Hippocampal formation (tissue), 2 donors: Measurements from ENCODE around the gene ZBTB21.
A peak's percentile ranks its signal among the peaks of the same experiment; 100 is the strongest.
"Not testable (repeated sequence)": the region's sequence is repeated elsewhere in the genome, so short reads cannot be mapped to it uniquely, and the experiment has no call there.

Experiments used
- DNase-seq, 2 donors: peaks; one replicate each; lab custom pipeline; 2025; lab: John Stamatoyannopoulos, UW

The ZBTB21 gene

GRCh38 chr21:41967708-41968107 is 42.5 kb downstream of the ZBTB21 start:
- DNase-seq: no peak

DNA sequence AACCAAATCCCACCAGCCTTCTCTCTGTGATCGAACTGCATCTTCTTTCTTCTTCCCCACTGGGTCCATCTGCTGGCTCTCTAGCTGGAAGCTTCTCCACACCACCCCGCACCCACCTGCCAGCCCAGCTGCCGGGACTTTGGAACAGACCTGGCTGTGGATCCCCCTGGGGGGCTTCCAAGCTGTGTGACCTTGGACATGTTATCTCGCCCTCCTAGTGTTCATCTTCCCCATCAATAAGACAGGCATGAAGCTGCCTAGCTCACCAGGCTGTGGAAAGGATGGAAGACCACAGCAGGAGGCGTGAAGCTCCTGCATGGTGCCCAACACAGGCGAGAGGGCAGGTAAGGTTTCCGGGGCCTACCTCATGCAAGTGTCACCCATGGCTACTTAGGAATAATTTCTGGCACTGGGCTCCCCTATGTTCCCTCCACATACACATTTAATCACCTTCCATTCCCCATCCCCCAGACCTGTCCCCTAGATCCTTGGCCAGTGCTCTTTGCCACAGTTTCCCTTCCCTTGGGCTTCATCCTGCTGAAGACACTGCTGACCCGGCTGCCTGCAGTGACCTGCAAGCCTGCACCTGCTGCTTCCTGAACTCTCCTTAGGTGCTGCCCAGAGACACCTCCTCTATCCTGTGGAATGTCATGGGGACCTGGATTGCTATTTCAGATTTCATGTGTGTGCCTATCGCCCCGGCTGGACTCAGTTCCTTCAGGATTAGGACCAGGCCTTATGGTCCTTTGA is 43.1 kb downstream of the ZBTB21 start:
- DNase-seq: no peak

DNA sequence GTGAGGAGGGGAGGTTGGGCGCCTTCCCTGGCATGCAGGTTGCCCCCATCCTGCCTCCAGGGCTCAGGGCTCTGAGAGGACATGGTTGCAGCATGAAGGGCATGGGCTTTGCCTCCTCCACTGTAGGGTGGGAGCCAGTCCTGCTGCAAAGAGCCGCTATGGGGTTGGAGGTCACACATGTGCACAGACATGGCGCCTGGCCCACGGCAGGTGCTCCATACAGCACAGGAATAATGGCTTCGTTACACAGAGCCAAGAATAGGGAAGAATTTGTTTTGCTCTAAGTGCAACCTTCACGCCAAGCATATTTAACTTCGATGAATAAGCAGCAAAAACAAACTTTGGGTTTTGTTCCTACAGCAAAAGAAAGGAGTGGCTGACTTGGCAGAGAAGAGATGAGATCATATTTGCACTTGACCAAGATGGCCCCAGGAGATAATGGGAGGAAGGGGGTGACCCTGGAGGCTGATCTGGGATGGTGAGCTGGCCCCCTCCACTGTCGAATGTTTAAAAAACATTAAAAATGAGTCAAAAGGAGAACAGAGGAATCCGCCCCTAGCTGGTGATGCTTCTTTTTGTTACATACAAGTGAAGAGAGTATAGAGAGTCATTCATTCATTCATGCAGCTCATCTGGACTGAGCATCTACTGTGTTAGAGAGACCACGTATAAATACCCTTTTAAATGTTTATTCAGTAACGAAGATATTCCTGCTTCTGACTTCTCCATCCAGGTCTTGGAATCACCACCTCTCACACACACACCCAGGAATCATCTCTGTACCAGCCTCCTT is 43.9 kb downstream of the ZBTB21 start:
- no peak for DNase-seq

DNA sequence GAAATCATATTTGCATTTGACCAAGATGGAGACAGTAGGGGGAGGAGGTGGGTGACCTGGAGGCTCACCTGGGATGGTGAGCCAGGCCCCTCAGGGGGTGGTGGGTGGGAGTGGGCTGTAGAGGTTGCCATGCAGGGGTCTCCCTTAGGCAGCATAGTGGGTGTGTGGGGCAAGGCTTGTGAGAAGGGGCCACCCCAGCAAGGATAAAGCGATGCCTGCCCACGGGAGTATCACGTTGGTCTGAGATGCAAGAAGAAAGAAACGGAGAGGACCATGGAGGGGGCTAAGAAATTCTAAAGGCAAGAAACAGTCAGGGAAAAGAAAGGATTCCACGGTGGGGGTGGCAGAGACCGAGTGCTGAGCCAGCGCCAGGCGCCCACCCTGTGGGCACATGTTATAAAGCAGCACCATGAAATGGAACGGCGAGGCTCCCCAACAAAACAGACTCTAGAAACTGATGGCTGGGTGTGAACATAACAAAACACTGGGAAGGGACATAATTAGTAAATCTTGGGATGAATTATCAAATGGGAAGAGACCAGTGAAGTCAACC is 44.6 kb downstream of the ZBTB21 start:
- DNase-seq: no peak

DNA sequence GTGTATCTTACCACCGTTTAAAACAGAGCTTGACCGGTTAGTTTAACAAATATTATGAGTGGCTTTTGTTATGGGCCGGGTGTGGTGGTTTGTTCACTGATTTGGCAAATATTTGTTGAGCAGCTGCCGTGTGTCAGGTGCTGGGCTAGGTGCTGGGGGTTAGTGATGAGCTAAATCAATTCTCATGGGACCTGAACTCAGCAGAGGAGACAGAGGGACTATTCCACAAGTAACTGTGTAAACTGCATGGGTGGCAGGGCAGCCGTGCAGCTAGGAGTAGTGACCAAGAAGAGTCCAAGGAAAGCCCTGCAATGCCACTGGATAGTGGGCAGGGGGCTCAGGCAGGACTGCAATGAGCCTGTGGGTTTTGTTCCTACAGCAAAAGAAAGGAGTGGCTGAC is 45.1 kb downstream of the ZBTB21 start:
- DNase-seq: no peak

DNA sequence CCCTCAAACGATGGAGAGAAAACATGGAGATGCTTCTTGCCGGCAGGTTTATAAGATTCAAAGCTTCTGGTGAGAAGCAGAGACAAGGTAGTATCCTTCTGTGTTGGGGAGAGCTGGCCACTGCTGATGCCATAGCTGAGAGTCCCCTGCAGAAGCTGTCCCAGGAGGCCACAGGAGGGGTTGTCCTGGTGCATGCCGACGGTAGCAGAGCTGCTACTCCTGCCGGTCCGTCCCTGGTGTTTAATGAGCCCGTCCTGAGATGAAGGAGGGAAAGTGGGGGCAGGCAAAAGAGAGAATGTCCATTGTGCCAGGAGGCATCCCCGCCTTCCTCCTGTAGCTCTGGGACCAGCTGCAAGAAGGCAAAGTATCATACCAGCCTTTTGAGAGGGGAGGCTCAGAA is 46.0 kb downstream of the ZBTB21 start:
- DNase-seq: no peak

- no peak for DNase-seq
Measured at GRCh38 chr21:41962425-41962966, 47.7 kb downstream of the ZBTB21 start.

- no peak for DNase-seq
Measured at GRCh38 chr21:41961753-41962152, 48.4 kb downstream of the ZBTB21 start.

GRCh38 chr21:41961282-41961701 is 48.9 kb downstream of the ZBTB21 start:
- no peak for DNase-seq

- DNase-seq: no peak
Measured at GRCh38 chr21:41960386-41960785, 49.8 kb downstream of the ZBTB21 start.

DNA sequence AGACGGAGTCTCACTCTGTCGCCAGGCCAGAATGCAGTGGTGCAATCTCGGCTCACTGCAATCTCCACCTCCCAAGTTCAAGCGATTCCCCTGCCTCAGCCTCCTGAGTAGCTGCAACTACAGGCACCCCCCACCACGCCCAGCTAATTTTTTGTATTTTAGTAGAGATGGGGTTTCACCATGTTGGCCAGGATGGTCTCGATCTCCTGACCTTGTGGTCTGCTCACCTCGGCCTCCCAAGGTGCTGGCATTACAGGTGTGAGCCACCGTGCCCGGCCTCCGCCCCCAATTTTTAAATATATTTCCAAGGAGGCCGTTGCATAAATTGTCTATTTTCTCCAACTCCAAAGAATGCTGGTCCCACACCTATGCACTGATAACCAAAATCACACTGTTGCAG is 50.5 kb downstream of the ZBTB21 start:
- DNase-seq: not testable (repeated sequence)

- no peak for DNase-seq
Measured at GRCh38 chr21:41958886-41959563, 51.1 kb downstream of the ZBTB21 start.

- DNase-seq: no peak
Measured at GRCh38 chr21:41957991-41958766, 52.0 kb downstream of the ZBTB21 start.

DNA sequence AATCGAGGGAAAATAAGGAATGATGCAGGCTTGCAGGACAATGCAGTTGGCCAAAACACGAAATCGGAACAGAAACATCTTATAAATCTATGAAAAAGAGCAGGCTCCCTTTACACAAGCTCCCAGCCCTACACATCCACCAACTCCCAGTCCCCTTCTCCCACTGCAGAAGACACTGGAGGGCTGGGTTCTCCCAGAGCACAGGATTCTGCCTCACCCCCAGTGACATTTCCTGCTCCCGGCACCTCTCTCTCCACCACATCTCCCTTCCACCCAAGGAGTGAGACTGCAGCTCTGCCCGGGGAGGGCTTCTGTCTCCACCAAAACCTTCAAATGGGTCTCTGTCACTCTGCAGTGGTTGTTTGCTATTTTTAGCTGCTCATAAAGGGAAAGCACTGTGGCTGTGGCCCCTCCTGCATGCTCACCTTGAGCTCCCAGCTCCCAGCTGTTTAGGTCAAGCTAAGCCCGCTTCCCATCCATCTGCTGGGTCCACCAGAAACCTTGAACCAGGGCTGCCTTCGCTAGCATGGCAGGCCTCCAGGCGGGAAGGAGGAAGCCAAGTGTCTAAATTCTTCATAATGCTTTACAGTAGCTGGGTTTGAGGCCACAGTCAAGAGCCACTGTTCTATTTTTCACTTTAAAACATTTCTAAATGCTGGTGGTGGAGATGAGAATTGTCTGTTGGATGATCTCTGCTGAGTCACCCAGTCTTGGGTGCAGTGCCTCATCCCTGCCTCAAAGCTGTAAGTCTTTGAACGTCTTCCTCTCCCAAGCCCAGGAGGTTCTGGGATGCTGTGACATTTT is 53.0 kb downstream of the ZBTB21 start:
- DNase-seq: no peak

DNA sequence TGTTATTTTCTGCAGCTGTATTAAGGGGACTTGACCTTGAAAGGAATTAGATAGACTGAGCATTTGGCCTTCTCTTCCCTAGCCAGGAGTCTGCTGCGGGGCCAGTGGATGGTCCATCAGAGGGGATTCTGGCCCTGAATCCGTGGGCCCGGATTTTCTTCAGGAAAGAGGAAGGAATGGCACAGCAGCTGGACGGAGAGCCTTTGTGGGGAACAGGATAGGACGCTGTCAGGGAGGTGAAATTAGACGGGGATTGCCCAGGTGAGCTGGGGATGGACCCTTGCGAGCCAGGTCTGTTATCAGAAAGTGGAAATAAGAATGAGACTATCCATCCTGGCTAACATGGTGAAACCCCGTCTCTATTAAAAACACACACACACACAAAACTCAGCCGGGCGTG is 54.6 kb downstream of the ZBTB21 start:
- DNase-seq: no peak

- DNase-seq: no peak
Measured at GRCh38 chr21:41954654-41955499, 55.3 kb downstream of the ZBTB21 start.

GRCh38 chr21:41953831-41954653 is 56.1 kb downstream of the ZBTB21 start, which contains the start of gene C2CD2:
Gene C2CD2 (minus strand): TSS chr21:41954018. CDS start chr21:41953648, 370 bp downstream.
- peak in 1 of 2 donors; percentile 23 for DNase-seq

- DNase-seq: no peak
Measured at GRCh38 chr21:41953249-41953830, 56.8 kb downstream of the ZBTB21 start.
